NCI-H748 (cell line): ENCODE measurements around the gene BCAS3.
A peak's percentile ranks its signal among the peaks of the same experiment; 100 is the strongest.

Source experiments
- DNase-seq: peaks from one replicate; lab custom pipeline; 2025; ENCODE audit not compliant: unreplicated experiment; lab: John Stamatoyannopoulos, UW

BCAS3 gene

GRCh38 chr17:61328351-61328750 lies 650.7 kb downstream of the BCAS3 start:
- DNase-seq, result no peak

- DNase-seq, result no peak
Observed at GRCh38 chr17:61330174-61331150, 652.8 kb downstream of the BCAS3 start.

GRCh38 chr17:61331178-61331577 lies 653.5 kb downstream of the BCAS3 start:
- DNase-seq, result no peak

GRCh38 chr17:61331886-61332285 lies 654.2 kb downstream of the BCAS3 start:
- no peak for DNase-seq

- no peak for DNase-seq
Observed at GRCh38 chr17:61333136-61333535, 655.5 kb downstream of the BCAS3 start.

GRCh38 chr17:61334673-61335072 lies 657.0 kb downstream of the BCAS3 start:
- DNase-seq, result no peak

GRCh38 chr17:61335105-61335844 lies 657.6 kb downstream of the BCAS3 start:
- DNase-seq, result no peak

GRCh38 chr17:61335845-61336655 lies 658.4 kb downstream of the BCAS3 start:
- DNase-seq, result peak; percentile 91

- DNase-seq, result no peak
Observed at GRCh38 chr17:61337290-61337689, 659.6 kb downstream of the BCAS3 start.

GRCh38 chr17:61338000-61338798 lies 660.5 kb downstream of the BCAS3 start:
- no peak for DNase-seq

GRCh38 chr17:61338874-61339478 lies 661.3 kb downstream of the BCAS3 start:
- DNase-seq, result no peak

GRCh38 chr17:61340431-61341209 lies 663.0 kb downstream of the BCAS3 start:
- no peak for DNase-seq

GRCh38 chr17:61343576-61343975 lies 665.9 kb downstream of the BCAS3 start:
- DNase-seq, result no peak

GRCh38 chr17:61345061-61345460 lies 667.4 kb downstream of the BCAS3 start:
- DNase-seq, result no peak

GRCh38 chr17:61345825-61346666 lies 668.4 kb downstream of the BCAS3 start:
- DNase-seq, result no peak

GRCh38 chr17:61349350-61349749 lies 671.7 kb downstream of the BCAS3 start:
- DNase-seq, result no peak

- DNase-seq, result no peak
Observed at GRCh38 chr17:61351745-61352407, 674.2 kb downstream of the BCAS3 start.

GRCh38 chr17:61352408-61352770 lies 674.7 kb downstream of the BCAS3 start:
- DNase-seq, result no peak
